ENCODE measurements around the gene SLC5A9. TPM values are rescaled to one million over a fixed set of nuclear protein-coding genes. Genes with fewer than 3 reads are reported as not detected.

SLC5A9 gene
- total RNA-seq: not detected

GRCh38 chr1:48222501-48223242, at the start of gene SLC5A9:
SLC5A9 (plus strand) TSS chr1:48222716; CDS start chr1:48222737, 21 bp downstream.
- Mint-ChIP-seq H3K27ac (no peak within 1 kb of the TSS), H3K9me3 (no peaks in the 10 kb centered on the region), H3K4me3 (no peak within 1 kb of the TSS), H3K27me3 (peaks cover 4% of the 10 kb centered on the region), H3K36me3 (ENCODE audit: low read depth) (no peaks in the 10 kb centered on the region), H3K4me1 (no peaks in the 10 kb centered on the region)
- no peak for ATAC-seq (replicated peaks)

GRCh38 chr1:48175116-48175515, 47.4 kb upstream of the SLC5A9 start:
- Mint-ChIP-seq H3K4me3 (no peak overlapping the region), H3K9me3 (peaks cover 6% of the 10 kb centered on the region), H3K27ac (no peak overlapping the region), H3K4me1 (no peaks in the 10 kb centered on the region), H3K27me3 (peaks cover 19% of the 10 kb centered on the region), H3K36me3 (ENCODE audit: low read depth) (no peaks in the 10 kb centered on the region)
- ATAC-seq (replicated peaks): no peak

GRCh38 chr1:48177257-48177656, 45.3 kb upstream of the SLC5A9 start:
- no peak for ATAC-seq (replicated peaks)
- H3K36me3 Mint-ChIP-seq (ENCODE audit: low read depth): no peaks in the 10 kb centered on the region
- H3K27me3 Mint-ChIP-seq: peaks cover 18% of the 10 kb centered on the region
- no peak overlapping the region for H3K27ac Mint-ChIP-seq
- peaks cover 2% of the 10 kb centered on the region for H3K9me3 Mint-ChIP-seq
- no peak overlapping the region for H3K4me3 Mint-ChIP-seq
- H3K4me1 Mint-ChIP-seq: no peaks in the 10 kb centered on the region

- Mint-ChIP-seq H3K27me3 (peaks cover 17% of the 10 kb centered on the region), H3K9me3 (no peaks in the 10 kb centered on the region), H3K4me3 (no peak overlapping the region), H3K36me3 (ENCODE audit: low read depth) (no peaks in the 10 kb centered on the region), H3K27ac (no peak overlapping the region), H3K4me1 (no peaks in the 10 kb centered on the region)
- ATAC-seq (replicated peaks): no peak
Observed at GRCh38 chr1:48181669-48182367, 40.7 kb upstream of the SLC5A9 start.

- Mint-ChIP-seq H3K27ac (no peak overlapping the region), H3K4me1 (no peaks in the 10 kb centered on the region), H3K27me3 (peaks cover 16% of the 10 kb centered on the region), H3K4me3 (no peak overlapping the region), H3K36me3 (ENCODE audit: low read depth) (no peaks in the 10 kb centered on the region), H3K9me3 (peaks cover under 1% of the 10 kb centered on the region)
- no peak for ATAC-seq (replicated peaks)
Observed at GRCh38 chr1:48182439-48182838, 40.1 kb upstream of the SLC5A9 start.

- ATAC-seq (replicated peaks): no peak
- no peak overlapping the region for H3K27ac Mint-ChIP-seq
- H3K4me3 Mint-ChIP-seq: no peak overlapping the region
- peaks cover 22% of the 10 kb centered on the region for H3K27me3 Mint-ChIP-seq
- H3K36me3 Mint-ChIP-seq (ENCODE audit: low read depth): no peaks in the 10 kb centered on the region
- peaks cover 4% of the 10 kb centered on the region for H3K9me3 Mint-ChIP-seq
- no peaks in the 10 kb centered on the region for H3K4me1 Mint-ChIP-seq
Observed at GRCh38 chr1:48186306-48186839, 36.1 kb upstream of the SLC5A9 start.

- Mint-ChIP-seq H3K9me3 (peaks cover 4% of the 10 kb centered on the region), H3K27ac (no peak overlapping the region), H3K4me3 (no peak overlapping the region), H3K4me1 (no peaks in the 10 kb centered on the region), H3K36me3 (ENCODE audit: low read depth) (no peaks in the 10 kb centered on the region), H3K27me3 (peaks cover 22% of the 10 kb centered on the region)
- ATAC-seq (replicated peaks): no peak
Observed at GRCh38 chr1:48187969-48188563, 34.5 kb upstream of the SLC5A9 start.

GRCh38 chr1:48190881-48191280, 31.6 kb upstream of the SLC5A9 start:
- ATAC-seq (replicated peaks): no peak
- Mint-ChIP-seq H3K4me3 (no peak overlapping the region), H3K27ac (no peak overlapping the region), H3K4me1 (no peaks in the 10 kb centered on the region), H3K27me3 (peaks cover 14% of the 10 kb centered on the region), H3K36me3 (ENCODE audit: low read depth) (no peaks in the 10 kb centered on the region), H3K9me3 (peaks cover 4% of the 10 kb centered on the region)

GRCh38 chr1:48194801-48195200, 27.7 kb upstream of the SLC5A9 start:
- Mint-ChIP-seq H3K36me3 (ENCODE audit: low read depth) (no peaks in the 10 kb centered on the region), H3K4me3 (no peak overlapping the region), H3K4me1 (no peaks in the 10 kb centered on the region), H3K27ac (no peak overlapping the region), H3K9me3 (no peaks in the 10 kb centered on the region), H3K27me3 (peaks cover 17% of the 10 kb centered on the region)
- no peak for ATAC-seq (replicated peaks)

- Mint-ChIP-seq H3K4me3 (no peak overlapping the region), H3K27ac (no peak overlapping the region), H3K36me3 (ENCODE audit: low read depth) (no peaks in the 10 kb centered on the region), H3K27me3 (peaks cover 9% of the 10 kb centered on the region), H3K4me1 (no peaks in the 10 kb centered on the region), H3K9me3 (no peaks in the 10 kb centered on the region)
- ATAC-seq (replicated peaks): no peak
Observed at GRCh38 chr1:48196237-48196636, 26.3 kb upstream of the SLC5A9 start.

GRCh38 chr1:48198970-48199369, 23.5 kb upstream of the SLC5A9 start:
- ATAC-seq (replicated peaks): no peak

GRCh38 chr1:48200166-48200900, 22.2 kb upstream of the SLC5A9 start:
- Mint-ChIP-seq H3K27me3 (peaks cover 12% of the 10 kb centered on the region), H3K4me3 (no peak overlapping the region), H3K27ac (no peak overlapping the region), H3K9me3 (no peaks in the 10 kb centered on the region), H3K4me1 (no peaks in the 10 kb centered on the region), H3K36me3 (ENCODE audit: low read depth) (no peaks in the 10 kb centered on the region)
- no peak for ATAC-seq (replicated peaks)

More at GRCh38 chr1:48198970-48199369, 23.5 kb upstream of the SLC5A9 start:
- Mint-ChIP-seq H3K4me1 (no peaks in the 10 kb centered on the region), H3K27me3 (peaks cover 12% of the 10 kb centered on the region), H3K4me3 (no peak overlapping the region), H3K27ac (no peak overlapping the region), H3K36me3 (ENCODE audit: low read depth) (no peaks in the 10 kb centered on the region), H3K9me3 (no peaks in the 10 kb centered on the region)

- H3K4me1 Mint-ChIP-seq: no peaks in the 10 kb centered on the region
- no peaks in the 10 kb centered on the region for H3K9me3 Mint-ChIP-seq
- H3K27ac Mint-ChIP-seq: no peak overlapping the region
- no peak overlapping the region for H3K4me3 Mint-ChIP-seq
- peak; percentile 49 for ATAC-seq (replicated peaks)
- H3K36me3 Mint-ChIP-seq (ENCODE audit: low read depth): no peaks in the 10 kb centered on the region
- H3K27me3 Mint-ChIP-seq: peaks cover 12% of the 10 kb centered on the region
Observed at GRCh38 chr1:48202030-48202752, 20.3 kb upstream of the SLC5A9 start.

Measured in activated T-helper 17 cell treated with anti-CD3 and anti-CD28 coated beads, Interleukin-2, amount 50 U/mL, for 72 hours (primary cell).